SK-N-DZ (cell line): ENCODE results near the gene MMP11. TPM values are rescaled to one million over a fixed set of nuclear protein-coding genes. Genes with fewer than 3 reads are reported as not detected.
"Not testable (repeated sequence)": the region's sequence is repeated elsewhere in the genome, so short reads cannot be mapped to it uniquely, and the experiment has no call there.

Experiments
- DNase-seq: peaks from one replicate; pipeline ENCODE4 v3.0.0-alpha.2; 2015; ENCODE audit warnings: low spot score
- polyA plus RNA-seq, 2 experiments: library from polyadenylated mRNA; depleted of rRNA; stranded (reverse); fragments of >200 nt; gene quantifications; 2 replicates each; pipeline ENCODE4 v1.2.3, GENCODE V29; 2014

MMP11 gene, protein sequence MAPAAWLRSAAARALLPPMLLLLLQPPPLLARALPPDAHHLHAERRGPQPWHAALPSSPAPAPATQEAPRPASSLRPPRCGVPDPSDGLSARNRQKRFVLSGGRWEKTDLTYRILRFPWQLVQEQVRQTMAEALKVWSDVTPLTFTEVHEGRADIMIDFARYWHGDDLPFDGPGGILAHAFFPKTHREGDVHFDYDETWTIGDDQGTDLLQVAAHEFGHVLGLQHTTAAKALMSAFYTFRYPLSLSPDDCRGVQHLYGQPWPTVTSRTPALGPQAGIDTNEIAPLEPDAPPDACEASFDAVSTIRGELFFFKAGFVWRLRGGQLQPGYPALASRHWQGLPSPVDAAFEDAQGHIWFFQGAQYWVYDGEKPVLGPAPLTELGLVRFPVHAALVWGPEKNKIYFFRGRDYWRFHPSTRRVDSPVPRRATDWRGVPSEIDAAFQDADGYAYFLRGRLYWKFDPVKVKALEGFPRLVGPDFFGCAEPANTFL
- polyA plus RNA-seq (2014; cell fraction: cytosol; rRNA removed), result 10.3 and 16.4 TPM in 2 replicates
- polyA plus RNA-seq (2014; cell fraction: nucleus; rRNA removed), result 9.8 and 16.6 TPM in 2 replicates

GRCh38 chr22:23772649-23773473 lies at the start of gene MMP11:
MMP11 (plus strand) TSS chr22:23772849; CDS start chr22:23772871, 22 bp downstream.
- no peak for DNase-seq

DNA sequence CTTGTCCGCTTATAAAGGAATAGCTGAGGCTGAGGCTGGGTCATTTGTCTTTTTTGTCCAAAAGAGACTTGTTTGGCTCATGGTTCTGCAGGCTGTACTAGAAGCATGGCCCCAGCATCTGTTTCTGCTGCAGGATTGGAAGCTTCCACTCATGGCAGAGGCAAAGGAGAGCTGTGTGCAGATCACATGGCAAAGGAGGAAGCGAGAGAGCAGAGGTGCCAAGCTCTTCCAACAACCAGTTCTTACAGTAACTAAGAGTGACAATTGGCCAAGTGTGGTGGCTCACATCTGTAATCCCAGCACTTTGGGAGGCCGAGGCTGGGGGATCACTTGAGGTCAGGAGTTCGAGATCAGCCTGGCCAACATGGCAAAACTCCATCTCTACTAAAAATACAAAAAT lies 44.5 kb upstream of the MMP11 start:
- DNase-seq, result not testable (repeated sequence)

GRCh38 chr22:23737696-23738095 lies 35.0 kb upstream of the MMP11 start:
- no peak for DNase-seq

DNA sequence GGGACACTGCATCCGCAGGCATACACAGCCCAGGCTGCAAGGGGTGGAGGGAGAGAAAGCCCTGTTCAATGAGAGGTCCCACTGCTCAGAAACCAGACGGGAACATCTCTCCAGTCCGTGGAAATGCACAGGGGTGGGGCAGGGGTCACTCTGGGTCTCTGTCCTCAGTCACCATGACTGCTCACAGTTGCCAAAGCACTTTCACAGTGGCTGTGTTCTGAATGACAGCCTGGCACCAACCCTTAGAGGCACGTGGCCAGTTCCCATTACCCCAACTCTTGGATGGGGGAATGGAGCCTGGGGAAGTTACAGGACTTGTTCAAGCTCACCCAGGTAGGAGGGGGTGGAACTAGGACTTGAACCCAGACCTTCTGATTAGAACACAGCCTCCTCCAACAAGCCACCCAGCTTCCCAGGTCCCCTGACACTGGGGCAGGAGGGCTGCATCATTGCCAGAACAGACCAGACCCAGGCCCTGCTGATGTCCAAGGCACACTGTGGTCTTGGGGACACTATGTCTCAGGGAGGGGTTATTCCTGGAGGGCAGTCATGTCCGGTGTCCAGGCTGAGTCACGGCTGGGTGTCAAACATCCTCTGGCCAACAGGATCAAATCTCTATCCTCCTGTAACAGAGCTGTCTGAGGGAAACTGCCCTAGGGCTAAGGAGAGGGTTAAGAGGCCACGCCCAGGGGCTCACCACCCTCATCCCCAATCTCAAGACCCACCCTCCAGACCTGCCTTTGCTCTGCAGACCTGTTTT lies 30.0 kb upstream of the MMP11 start:
- no peak for DNase-seq

DNA sequence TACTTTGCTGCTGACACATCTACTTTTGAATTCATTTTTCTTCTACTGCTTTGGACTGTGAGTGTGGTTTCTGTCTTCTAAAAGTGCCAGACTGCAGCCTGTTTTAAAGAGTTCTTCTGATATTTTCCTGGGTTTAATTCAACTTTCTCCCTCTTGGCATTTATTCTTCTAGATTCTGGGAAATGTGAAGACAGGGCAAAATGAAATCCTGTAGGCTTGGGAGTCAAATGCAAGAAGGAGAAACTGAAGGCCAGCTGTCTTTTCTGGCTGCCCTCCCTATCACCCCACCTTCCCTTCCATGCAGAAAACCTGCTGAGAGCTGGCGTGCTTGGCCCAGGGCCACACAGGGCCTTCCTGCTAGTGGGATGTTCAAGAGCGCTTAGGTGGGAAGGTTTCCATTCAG lies 29.3 kb upstream of the MMP11 start:
- DNase-seq, result no peak

GRCh38 chr22:23744001-23744400 lies 28.6 kb upstream of the MMP11 start:
- DNase-seq, result no peak

- DNase-seq, result no peak
These were observed 28.2 kb upstream of the MMP11 start for GRCh38 chr22:23744485-23744884.

DNA sequence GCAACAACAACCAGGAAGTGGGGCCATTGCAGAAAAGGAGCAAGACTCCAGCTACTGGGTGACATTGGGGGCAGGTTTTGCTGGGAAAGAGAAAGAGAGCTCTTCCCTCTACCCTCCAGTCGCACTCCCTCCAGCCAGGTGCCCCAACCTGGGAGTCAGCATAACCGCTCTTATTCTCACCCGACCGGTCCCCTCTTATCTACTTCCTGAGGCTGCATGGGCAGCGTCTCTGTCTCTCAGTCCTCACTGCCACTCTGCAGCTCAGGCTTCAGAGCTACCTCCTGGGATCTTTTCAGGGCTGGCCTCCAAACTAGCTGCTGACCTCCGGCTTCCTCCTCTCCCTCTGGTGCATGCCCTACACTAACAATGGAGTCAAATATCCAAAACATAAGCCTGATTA lies 26.9 kb upstream of the MMP11 start:
- no peak for DNase-seq

DNA sequence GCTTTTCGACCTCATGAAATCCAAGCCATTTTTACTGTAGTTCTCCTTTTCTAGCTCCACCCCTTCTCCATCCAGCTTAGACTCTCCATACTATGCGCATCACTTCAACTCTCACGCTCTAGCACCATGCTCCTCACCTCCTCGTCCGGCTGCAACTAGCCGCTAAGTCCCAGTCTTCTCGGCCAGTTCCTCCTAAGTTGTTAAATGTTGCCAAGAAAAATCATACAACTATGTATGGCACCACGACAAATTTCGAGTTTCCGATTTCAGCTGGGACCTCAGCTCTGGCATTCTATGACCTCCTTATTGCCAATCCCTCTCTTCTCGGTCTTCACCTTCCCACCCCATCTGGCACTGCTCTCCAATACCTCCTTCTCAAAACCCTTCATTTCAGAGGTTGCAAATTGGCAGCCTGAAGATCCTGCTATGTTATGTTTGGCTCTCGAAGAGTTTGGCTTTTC lies 22.8 kb upstream of the MMP11 start:
- DNase-seq, result no peak

GRCh38 chr22:23750367-23750713 lies 22.3 kb upstream of the MMP11 start:
- DNase-seq, result no peak

GRCh38 chr22:23750714-23751440 lies 21.8 kb upstream of the MMP11 start, which contains the start of gene ZNF70:
ZNF70 (minus strand) TSS chr22:23751112; CDS start chr22:23745140, 5,972 bp downstream.
- peak; percentile 73 for DNase-seq

GRCh38 chr22:23751441-23751996 lies 21.1 kb upstream of the MMP11 start:
- DNase-seq, result no peak

GRCh38 chr22:23752090-23752691 lies 20.5 kb upstream of the MMP11 start:
- no peak for DNase-seq

- DNase-seq, result no peak
These were observed 19.9 kb upstream of the MMP11 start for GRCh38 chr22:23752750-23753149.

- DNase-seq, result no peak
These were observed 19.3 kb upstream of the MMP11 start for GRCh38 chr22:23753385-23753784.

GRCh38 chr22:23754220-23754919 lies 18.3 kb upstream of the MMP11 start, which contains the start of gene VPREB3:
VPREB3 (minus strand) TSS chr22:23754425; CDS start chr22:23754363, 62 bp downstream.
- DNase-seq, result no peak

DNA sequence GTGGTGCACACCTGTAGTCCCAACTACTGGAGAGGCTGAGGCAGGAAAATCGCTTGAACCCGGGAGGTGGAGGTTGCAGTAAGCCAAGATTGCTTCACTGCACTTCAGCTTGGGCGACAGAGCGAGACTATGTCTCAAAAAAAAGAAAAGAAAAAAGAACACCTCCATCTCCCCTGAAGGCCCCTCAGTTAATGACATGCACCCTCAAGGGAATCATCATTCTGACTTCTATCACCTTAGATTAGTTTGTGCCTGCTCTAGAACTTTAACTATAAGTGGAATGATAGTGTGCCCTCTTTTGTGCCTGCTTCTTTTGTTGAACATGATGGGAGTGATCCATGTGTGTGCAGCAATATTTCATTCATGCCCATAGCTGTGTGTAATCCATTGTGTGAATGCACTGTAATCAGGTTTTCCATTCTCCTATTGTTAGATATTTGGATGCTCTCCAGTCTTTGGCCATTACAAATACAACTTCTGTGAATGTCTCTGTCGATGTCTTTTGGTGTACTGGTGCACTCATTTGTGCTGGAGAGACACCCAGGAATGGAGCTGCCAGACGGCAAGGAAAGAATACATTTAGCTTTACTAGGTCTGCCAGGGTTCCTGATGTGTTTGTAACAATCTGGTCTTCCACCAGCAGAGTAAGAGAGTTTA lies 17.5 kb upstream of the MMP11 start:
- DNase-seq, result no peak

DNA sequence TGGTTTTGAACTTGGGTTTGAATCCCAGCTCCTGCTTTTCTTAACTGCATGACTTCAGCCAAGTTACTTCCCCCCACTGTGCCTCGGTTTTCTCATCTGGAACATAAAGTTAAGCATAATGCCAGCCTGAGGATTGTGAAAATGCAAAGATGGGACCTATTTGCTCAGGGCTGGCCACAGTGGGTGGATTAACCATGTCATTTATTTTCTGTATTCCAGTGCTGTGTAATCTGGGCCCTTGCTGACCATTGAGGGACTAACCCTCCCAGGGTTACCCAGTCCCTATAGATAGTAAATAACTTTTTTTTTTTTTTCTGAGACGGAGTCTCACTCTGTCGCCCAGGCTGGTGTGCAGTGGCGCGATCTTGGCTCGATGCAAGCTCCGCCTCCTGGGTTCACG lies 16.9 kb upstream of the MMP11 start:
- DNase-seq, result no peak

GRCh38 chr22:23756891-23757290 lies 15.8 kb upstream of the MMP11 start:
- no peak for DNase-seq
